H1 (cell line): ENCODE measurements around the gene RNF215.

Experiments used
- ATF3 ChIP-seq: IDR thresholded peaks from 2 replicates; pipeline ENCODE4 v1.6.1; 2011; ENCODE audit warnings: low read depth, mild to moderate bottlenecking, low read length; ENCODE audit not compliant: insufficient read depth
- CREB1 ChIP-seq: IDR thresholded peaks from 2 replicates; pipeline ENCODE4 v1.6.1; 2012; ENCODE audit warnings: inconsistent platforms
- CTCF ChIP-seq, 3 experiments: IDR thresholded peaks; 1 replicate in 2 of 3; 2 replicates in 1 of 3; pipeline versions ENCODE4 v1.5.1 to v1.6.1; 2011; ENCODE audit warnings: low read length in 3 of 3, mild to moderate bottlenecking in 3 of 3, inconsistent platforms in 2 of 3, low read depth in 1 of 3, moderate library complexity in 1 of 3; ENCODE audit not compliant: insufficient read depth in 1 of 3; ENCODE audit errors: control extremely low read depth in 1 of 3
- EGR1 ChIP-seq: IDR thresholded peaks from 2 replicates; pipeline ENCODE4 v1.6.1; 2011; ENCODE audit warnings: low read depth, low read length, borderline replicate concordance
- EZH2 ChIP-seq: fragments of 200-600 bp; sonication (generic); IDR thresholded peaks from 2 replicates; pipeline ENCODE4 v1.7.1; 2012; ENCODE audit warnings: low read depth, mild to moderate bottlenecking, moderate library complexity, low read length, inconsistent platforms; ENCODE audit not compliant: severe bottlenecking
- GABPA ChIP-seq: IDR thresholded peaks from 2 replicates; pipeline ENCODE4 v1.6.1; 2011; ENCODE audit warnings: mild to moderate bottlenecking, low read length, moderate library complexity, borderline replicate concordance; ENCODE audit not compliant: insufficient read depth
- HDAC2 ChIP-seq, 2 experiments: fragments of 300-600 bp in 1 of 2; sonication (generic) in 1 of 2; IDR thresholded peaks; 2 replicates each; pipeline ENCODE4 v1.6.1; 2011 to 2012; ENCODE audit warnings: low read depth in 2 of 2, low read length in 2 of 2, mild to moderate bottlenecking in 2 of 2, moderate library complexity in 2 of 2, borderline replicate concordance in 1 of 2, inconsistent platforms in 1 of 2
- POLR2AphosphoS5 ChIP-seq: IDR thresholded peaks from 2 replicates; pipeline ENCODE4 v1.6.1; 2011; ENCODE audit warnings: low read depth, low read length
- RXRA ChIP-seq: IDR thresholded peaks from 2 replicates; pipeline ENCODE4 v1.6.1; 2011; ENCODE audit warnings: low read depth, mild to moderate bottlenecking, low read length, moderate library complexity; ENCODE audit not compliant: insufficient read depth
- SP1 ChIP-seq: IDR thresholded peaks from 2 replicates; pipeline ENCODE4 v1.6.1; 2011; ENCODE audit warnings: low read depth, low read length
- SP2 ChIP-seq: IDR thresholded peaks from 2 replicates; pipeline ENCODE4 v1.6.1; 2012; ENCODE audit warnings: mild to moderate bottlenecking, low read length, inconsistent platforms
- SP4 ChIP-seq: IDR thresholded peaks from 2 replicates; pipeline ENCODE4 v1.6.1; 2012; ENCODE audit warnings: low read length, inconsistent platforms
- TAF1 ChIP-seq: IDR thresholded peaks from 2 replicates; pipeline ENCODE4 v1.6.1; 2011; ENCODE audit warnings: mild to moderate bottlenecking, low read depth, low read length
- ZNF274 ChIP-seq: IDR thresholded peaks from 2 replicates; pipeline ENCODE4 v1.7.0; 2012; ENCODE audit warnings: low read length, borderline replicate concordance; ENCODE audit errors: extremely low read depth

DNA sequence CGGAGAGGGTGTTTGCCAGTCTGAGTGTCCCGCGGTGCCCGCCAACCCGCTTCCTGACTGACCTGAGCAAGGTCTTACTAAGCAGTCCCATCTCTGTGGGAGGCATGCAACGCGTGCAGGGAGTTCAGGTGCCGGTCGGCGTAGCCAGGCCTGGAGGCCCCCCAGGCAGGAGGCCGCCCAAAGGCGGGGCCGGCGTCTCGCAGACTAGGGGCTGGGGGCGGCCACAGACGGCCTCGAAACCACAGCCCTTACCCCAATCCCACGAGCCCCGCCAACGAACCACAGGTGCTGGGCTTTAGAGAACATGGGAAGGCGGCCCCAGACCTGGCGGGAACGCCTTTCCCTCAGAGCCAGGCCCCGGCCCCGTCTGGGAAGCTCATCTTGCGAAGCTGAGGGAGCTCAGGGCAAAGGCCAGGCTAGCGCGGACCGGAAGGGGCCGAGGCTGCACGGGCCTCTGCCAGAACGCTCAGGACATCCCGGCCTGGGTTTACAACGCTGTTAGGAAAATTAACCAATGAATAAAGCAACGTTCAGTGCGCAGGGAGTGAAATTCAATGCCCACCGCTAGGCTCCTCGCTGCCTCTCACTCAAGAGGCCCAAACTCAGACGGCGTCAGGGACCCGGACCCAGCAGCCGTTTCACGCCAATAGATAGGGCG is 36.2 kb upstream of the RNF215 start:
- TF ChIP-seq EZH2 = no peak
- TF ChIP-seq ATF3 = no peak
- no peak for TF ChIP-seq CTCF (IDR thresholded peaks at IDR 0.05; ENCODE audit: control extremely low read depth in 1 of 3, insufficient read depth in 1 of 3, low read depth in 1 of 3, low read length in 3 of 3)
- no peak for TF ChIP-seq GABPA
- no peak for TF ChIP-seq SP4
- no peak for TF ChIP-seq EGR1
- no peak for TF ChIP-seq SP1
- no peak for TF ChIP-seq CREB1
- no peak for TF ChIP-seq SP2
- TF ChIP-seq ZNF274 = no peak
- no peak for TF ChIP-seq RXRA
- TF ChIP-seq POLR2AphosphoS5 = peak; percentile 21
- TF ChIP-seq HDAC2 (IDR thresholded peaks at IDR 0.05; ENCODE audit: borderline replicate concordance in 1 of 2, low read depth in 2 of 2, low read length in 2 of 2) = peak in 1 of 2 experiments; percentile 62; a peak in 1 of 4 replicates
- TF ChIP-seq TAF1 = no peak
